ENCODE data around the gene GALK1. TPM values are rescaled to one million over a fixed set of nuclear protein-coding genes. Genes with fewer than 3 reads are reported as not detected.

The GALK1 gene
- total and polyA plus RNA-seq, 9 of the 15 experiments (the other 6 are each of a cell fraction or from before 2014, with no cell fraction given), result 0.45 to 51.6 (median 17.4) TPM

- TF ChIP-seq ZNF318 (IDR thresholded peaks at IDR 0.05; ENCODE audit: borderline replicate concordance in 1 of 2, low read depth in 1 of 2) (no peak), MYC (IDR thresholded peaks at IDR 0.05; ENCODE audit: low read depth, low read length) (no peak), MYC (CRISPR knock-in tag; IDR thresholded peaks at IDR 0.05; ENCODE audit: borderline replicate concordance, low read depth) (no peak), ZNF24 (IDR thresholded peaks at IDR 0.05) (no peak), FOXA1 (IDR thresholded peaks at IDR 0.05; ENCODE audit: borderline replicate concordance) (no peak), KLF1 (tag; IDR thresholded peaks at IDR 0.05) (no peak), DMBX1 (CRISPR knock-in tag; IDR thresholded peaks at IDR 0.05; ENCODE audit: borderline replicate concordance) (peak; percentile 94; the same call in 1 of the 2 replicates), ZNF280B (CRISPR knock-in tag; IDR thresholded peaks at IDR 0.05) (no peak), ZNF75A (CRISPR knock-in tag; IDR thresholded peaks at IDR 0.05) (no peak), L3MBTL2 (IDR thresholded peaks at IDR 0.05) (no peak), ZNF274 (IDR thresholded peaks at IDR 0.05; ENCODE audit: borderline replicate concordance, low read depth, low read length) (no peak), RAD51 (IDR thresholded peaks at IDR 0.05; ENCODE audit: borderline replicate concordance, low read depth) (no peak), TBP (optimal IDR thresholded peaks at IDR 0.05; ENCODE audit: low read depth, low read length) (no peak), ARID2 (IDR thresholded peaks at IDR 0.05) (no peak), ZBTB34 (CRISPR knock-in tag; IDR thresholded peaks at IDR 0.05) (no peak), ZBTB26 (CRISPR knock-in tag; IDR thresholded peaks at IDR 0.05) (no peak), DIDO1 (tag; IDR thresholded peaks at IDR 0.05; ENCODE audit: low read depth) (peak; percentile 77; the same call in 1 of the 2 replicates)
These were observed 19.6 kb upstream of the GALK1 start, which contains the start of gene UNK (continued) for GRCh38 chr17:75784473-75785015.

Data from K562 (cell line).